ENCODE data around the gene JPT2.

Gene JPT2

DNA sequence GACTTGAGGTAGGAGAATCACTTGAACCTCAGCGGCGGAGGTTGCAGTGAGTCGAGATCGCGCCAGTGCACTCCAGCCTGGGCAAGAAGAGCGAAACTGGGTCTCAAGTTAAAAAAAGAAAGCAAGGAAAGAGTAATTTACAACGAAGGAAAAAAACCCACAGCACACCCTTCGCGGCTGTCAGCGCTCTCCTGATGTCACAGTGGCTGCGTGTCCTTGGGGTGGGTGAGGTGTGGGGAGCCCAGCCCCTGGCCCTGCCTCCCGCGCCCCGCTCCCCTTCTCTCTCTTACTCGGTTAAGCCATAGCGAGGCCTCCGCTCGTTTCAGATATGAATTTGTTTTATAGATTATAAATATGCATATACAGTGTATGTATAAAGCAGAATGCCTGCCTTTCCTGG is 740 bp upstream of the JPT2 start:
- no peak for DNase-seq

DNA sequence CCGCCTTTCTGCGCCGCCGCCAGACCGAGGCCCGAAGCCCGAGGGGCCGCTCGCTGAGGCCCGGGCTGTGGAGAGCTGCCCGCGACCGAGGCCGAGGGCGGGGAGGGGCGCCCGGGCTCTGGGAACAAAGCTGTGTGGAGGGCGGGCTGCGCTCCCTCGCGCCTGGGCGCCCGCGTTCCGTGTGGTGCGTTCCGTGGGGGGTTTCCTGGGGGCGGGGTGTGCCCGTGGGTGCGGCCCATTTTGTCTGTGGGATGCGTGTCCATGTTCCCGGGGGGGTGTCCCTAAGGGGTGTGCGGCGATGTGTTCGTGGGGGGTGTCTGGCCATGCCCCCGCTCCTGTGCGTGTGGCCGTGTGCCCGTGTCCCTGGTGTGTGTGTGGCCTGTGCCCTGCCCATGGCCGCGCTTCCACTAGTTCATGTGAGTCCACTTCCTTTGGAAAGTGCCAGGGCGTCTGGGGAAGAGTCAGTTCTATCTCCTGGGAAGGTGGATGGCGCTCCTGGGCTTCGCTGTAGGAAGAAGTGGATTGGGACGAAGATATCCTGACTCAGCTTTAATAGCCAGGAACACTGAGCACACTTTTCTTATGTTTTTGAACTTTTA is 520 bp downstream of the JPT2 start:
- DNase-seq, result no peak

DNA sequence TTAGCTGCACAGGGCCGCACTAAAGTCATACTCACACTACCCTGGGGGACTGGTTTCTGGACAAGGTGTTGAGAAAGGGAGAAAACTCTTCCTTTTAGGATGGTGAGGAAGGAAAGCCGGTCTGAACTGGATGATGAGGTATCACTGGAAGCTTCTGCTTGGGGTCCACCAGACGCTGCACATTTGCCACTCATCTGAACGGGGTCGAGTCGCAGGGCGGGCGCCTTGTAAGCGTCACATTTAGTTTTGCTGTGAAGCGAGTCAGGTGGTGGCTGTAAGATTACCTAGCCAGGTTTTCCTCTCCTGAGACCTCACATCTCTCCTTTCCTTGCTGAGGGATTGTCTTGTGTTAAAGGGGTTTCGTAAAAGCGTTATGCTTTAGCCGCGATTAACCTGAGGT is 2.3 kb downstream of the JPT2 start:
- DNase-seq, result no peak

DNA sequence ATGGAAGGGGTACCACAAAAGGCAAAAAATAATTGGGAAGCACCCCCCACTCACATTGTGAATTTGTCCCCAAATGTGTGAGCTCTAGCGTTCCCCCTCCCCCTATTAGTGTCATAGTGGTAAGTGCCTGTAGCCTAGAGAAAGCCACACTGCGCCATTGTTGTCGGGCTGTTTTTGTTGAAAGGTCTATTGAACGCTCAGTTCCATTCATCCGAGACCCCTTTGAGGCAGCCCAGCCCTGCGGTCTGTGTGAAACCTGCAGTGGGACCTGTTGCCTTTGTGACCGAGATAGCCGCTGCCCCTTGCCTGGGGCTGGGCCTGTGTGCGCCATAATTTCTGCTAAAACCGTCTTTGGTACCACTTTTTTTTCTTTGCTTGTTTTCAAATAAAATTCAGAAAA is 3.0 kb downstream of the JPT2 start:
- DNase-seq, result no peak

DNA sequence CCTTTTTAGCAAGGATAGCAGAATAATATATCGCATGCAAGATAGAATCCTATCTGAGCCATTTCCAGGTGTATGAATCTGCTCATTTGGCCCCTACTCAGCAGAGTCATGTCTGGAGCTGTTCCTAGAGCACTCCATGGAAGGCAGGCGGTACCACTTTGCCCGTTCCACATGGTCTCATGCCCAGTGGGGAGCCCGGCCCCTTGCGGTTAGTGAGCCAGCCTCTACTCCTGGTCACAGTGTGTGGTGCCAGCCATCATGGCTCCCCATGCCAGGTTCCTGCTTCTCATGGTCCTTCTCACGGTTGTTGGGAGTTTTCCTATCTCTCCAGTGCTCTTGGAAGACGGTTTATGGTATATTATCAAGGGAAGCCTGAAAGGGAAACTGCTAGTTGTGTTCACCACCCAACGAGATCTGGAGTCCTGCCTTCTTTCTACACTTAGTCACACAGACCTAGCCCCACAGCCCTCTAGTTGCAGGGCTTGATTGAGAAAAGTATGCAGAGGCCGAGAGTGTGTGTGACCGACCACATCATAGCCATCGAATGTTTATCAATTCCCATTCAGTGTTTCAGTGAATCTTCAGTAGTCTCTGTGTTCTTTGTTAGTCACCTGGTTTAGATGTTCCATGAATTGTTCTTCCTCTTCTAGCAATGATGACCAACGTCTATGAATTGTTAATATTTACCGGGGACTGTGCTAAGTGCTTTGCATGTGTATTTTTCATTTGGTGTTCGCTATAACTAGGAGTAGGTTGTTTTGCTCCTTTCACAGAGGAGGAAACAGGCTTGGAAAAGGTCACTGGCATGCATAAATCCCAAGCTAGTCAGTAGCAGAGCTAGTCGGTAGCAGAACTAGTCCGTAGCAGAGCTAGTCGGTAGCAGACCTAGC is 9.6 kb downstream of the JPT2 start:
- no peak for DNase-seq

DNA sequence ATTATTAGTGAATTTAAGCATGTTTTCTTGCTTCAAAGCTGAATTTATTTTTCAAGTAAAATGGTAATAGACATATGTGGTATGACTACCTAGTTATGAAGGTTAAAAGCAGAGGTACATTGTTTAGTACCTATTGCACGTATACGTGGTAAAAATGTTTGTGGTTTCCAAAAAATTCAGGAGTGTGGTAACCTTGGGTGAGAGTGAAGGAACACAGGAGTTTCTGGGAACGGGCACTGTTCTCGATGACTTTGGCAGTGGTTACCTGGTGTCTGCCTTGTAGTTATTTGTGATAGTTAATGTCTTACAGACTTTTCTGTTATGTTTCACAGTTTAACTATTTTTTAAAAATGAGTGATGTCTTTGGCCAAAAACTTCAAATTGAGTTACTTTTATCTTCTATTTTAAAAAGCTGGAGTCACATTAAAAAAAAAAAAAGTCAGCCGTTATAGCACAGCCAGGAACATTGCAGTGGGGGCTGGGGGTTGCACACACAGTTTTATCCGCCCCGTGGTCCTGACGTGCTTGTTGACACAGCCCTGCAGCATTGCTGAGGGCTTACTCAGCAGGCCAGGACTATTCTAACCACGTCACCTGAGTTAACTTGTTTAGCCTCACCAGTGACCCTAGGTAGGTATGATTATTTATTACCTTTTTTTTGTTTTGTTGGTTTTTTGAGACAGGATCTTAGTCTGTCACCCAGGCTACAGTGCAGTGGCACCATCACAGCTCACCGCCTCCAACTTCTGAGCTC is 10.9 kb downstream of the JPT2 start:
- no peak for DNase-seq

DNA sequence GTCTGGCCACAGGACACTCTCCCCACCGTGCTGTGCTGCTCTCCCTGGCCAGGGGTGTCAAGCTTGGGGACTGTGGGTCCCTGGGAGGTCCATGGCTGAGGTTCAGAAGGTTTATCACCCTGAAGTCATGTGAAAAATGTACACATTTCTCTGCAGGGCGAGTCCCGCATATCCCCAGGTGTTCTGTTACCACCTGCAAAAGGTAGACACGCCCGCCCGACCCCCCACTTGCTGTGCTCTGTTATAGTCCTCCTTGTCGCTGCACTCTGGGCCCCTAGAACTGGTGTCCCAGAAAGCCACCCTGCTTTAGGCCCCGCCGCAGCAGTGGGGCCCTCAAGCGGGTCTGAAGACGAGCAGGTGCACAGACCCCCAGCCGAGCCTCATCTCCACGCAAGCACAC is 11.8 kb downstream of the JPT2 start:
- no peak for DNase-seq

DNA sequence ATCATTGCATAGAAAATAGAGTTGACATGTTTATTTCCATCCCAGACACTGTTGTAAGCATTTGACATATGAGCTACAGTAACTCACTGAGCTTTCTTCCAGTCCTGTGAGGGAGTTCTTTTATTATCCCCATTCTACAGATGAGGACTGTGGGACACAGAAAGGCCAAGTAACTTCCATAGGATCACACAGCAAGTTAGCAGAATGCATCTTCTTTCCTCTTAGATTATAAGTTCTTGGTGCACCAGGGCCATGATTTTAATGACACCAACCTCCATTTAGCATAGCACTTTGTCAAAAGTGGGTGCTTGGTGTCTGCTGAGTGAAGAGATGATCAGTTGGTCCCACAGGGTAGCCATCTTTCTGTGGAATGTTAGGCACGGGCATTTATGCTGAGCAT is 12.7 kb downstream of the JPT2 start:
- no peak for DNase-seq

DNA sequence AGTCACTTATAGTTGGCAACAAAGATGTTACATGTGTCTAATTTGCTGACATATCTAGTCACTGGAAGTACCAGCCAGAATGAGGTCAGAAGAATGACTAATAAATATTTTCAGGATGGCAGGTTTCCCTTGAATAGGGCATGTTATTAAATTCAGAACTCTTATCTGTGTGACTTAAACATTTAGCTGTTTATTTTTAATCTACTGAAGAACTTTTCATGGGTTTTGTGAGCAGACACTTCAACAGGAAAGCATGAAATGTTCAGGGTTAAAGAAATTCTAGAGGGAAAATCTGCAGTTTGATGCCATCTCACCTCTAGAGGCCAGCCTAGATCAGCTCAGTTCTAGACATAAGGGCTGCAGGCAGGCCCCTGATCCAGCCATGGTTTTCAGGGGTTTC is 13.2 kb downstream of the JPT2 start:
- DNase-seq, result no peak

DNA sequence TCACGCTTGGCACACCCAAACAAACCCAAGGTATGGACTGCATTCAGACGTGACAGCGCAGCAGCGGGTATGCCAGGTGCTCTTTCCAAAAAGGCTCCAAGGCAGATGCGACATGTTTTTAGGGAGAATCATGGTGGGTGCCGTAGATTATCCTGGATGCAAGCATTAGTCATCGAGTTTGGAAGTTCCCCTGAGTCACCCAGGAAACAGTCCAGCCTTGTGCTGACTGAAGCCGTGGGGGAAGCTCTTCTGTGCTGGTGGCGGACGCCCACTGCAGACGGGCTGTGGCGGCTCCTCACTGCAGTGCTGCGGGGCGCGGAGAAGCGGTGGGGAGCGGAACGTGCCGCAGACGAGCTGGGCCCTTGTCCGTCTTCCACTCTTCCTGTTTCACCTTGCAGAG is 13.9 kb downstream of the JPT2 start:
- DNase-seq, result no peak

DNA sequence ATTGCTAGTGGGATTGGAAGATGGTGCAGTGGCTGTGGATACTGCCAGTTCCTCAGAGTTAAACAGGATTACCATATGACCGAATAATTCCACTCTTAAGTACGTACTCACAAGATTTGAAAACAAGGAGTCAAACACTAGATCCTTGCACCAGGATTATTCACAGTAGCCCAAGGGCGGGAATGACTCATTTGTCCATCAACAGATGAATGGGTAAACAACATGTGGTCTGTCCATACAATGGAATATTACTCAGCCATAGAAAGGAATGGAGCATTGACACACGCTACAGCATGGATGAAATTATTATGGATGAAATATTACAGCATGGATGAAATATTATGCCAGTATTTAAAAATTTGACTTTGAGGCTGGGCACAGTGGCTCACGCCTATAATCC is 18.8 kb downstream of the JPT2 start:
- no peak for DNase-seq

DNA sequence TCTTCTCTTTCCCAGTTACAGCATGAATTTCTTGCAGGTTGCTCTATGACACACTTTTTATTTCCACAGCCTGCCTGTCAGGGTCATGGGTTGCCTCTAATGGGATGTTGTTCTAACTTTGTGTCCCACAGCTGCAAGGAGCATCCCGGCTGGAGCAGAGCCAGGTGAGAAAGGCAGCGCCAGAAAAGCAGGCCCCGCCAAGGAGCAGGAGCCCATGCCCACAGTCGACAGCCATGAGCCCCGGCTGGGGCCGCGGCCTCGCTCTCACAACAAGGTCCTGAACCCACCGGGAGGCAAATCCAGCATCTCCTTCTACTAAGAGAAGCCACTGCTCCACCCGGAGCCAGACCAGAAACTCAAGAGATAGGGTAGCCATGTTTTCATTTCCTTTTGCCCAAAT is 20.6 kb downstream of the JPT2 start:
- DNase-seq, result no peak

DNA sequence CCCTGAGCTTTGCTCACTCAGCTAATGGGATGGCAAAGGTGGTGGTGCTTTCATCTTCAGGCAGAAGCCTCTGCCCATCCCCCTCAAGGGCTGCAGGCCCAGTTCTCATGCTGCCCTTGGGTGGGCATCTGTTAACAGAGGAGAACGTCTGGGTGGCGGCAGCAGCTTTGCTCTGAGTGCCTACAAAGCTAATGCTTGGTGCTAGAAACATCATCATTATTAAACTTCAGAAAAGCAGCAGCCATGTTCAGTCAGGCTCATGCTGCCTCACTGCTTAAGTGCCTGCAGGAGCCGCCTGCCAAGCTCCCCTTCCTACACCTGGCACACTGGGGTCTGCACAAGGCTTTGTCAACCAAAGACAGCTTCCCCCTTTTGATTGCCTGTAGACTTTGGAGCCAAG is 22.2 kb downstream of the JPT2 start:
- DNase-seq, result no peak

DNA sequence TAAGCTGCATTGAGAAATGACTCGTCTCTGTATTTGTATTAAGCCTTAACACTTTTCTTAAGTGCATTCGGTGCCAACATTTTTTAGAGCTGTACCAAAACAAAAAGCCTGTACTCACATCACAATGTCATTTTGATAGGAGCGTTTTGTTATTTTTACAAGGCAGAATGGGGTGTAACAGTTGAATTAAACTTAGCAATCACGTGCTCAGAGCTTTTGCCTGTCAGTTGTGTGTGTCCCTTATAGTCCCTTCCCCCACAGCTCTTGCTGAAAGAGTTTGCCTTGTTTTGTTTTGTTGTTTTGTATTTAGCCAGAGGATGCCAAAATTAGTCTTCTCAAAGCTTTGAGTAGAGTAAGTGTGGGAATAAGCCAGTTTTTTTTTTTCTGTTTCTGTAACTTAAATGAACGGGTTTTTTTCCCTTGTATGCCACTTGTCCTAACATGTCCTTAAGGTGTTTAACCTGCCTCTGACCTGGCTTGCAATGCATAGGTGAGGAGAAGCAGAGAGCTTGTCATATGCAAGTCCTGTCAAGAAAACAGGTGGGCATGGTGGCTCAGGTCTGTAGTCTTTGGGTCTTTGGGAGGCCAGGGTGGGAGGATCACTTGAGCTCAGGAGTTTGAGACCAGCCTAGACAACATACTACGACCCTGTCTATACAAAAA is 23.3 kb downstream of the JPT2 start:
- no peak for DNase-seq

DNA sequence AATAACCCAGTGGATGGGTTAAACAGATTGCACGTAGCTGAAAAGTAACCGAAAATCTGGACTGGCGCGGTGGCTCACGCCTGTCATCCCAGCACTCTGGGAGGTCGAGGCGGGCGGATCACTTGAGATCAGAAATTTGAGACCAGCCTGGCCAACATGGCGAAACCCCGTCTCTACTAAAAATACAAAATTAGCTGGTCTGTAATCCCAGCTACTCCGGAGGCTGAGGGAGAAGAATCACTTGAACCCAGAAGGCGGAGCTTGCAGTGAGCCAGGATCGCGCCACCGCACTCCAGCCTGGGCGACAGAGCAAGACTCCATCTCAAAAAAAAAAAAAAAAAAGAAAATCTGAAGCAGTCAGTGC is 27.2 kb downstream of the JPT2 start:
- DNase-seq, result peak; percentile 36

DNA sequence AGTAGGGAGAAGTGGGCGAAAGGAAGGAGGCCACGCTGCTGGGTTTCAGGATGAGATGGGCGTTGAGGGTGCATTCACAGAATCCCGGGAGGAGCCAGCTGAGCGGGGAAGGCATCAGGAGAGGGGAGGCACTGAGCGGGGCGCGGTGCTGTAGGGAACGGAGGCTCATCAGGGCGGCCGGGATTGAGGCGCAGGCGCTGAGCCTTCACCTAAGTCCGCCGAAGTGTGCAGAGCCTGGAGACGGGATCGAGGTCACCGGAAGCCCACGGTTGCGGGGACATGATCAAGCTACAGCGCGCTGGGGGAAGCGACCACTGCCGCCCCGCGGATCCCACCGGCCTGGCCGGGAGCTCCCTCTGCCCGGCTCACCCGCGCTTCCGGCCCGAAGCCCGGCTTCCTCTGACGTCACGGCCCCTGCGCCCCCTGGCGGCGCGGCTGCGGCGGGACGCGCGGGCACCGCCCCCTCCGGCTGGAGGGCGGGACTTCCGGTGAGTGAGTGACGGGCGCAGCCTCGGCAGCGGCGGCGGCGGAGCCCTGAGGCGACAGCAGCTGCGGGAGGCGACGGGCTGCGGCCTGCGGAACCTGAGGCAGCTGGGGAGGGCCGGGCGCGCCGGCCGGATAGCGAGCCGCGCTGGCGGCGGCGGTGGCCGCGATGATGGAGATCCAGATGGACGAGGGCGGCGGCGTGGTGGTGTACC is 27.8 kb downstream of the JPT2 start, which contains the start of gene MAPK8IP3:
MAPK8IP3 (plus strand) TSS at position 508 of the 698 bp plus-strand sequence; CDS start at position 653, 145 bp downstream.
- peak; percentile 95 for DNase-seq

DNA sequence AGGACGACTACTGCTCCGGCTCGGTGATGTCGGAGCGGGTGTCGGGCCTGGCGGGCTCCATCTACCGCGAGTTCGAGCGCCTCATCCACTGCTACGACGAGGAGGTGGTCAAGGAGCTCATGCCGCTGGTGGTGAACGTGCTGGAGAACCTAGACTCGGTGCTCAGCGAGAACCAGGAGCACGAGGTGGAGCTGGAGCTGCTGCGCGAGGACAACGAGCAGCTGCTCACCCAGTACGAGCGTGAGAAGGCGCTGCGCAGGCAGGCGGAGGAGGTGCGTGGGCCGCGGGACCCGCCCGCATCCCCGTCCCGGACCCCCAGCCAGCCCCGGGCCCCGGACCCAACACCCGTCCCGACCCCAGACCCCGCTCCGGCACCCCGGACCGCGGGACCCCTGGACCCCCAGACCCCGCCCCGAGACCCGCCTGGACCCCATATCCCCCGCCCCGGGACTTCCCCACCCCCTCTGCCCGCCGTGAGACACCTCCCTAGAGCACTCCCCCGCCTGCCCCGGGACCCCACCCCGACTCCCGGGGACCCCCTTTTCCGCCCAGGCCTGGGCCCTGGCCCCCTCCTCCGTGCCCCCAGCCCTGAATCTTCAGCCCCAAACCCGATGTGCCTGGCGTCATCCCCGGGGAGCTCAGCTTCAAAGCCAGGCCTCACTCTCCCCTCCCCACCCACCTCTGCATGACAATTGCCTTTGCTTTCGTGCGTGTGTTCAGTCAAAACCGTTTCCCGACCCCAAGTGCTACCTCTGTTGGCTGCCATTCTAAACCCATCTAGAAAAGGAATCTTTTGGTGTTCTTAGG is 28.5 kb downstream of the JPT2 start:
- DNase-seq, result no peak

DNA sequence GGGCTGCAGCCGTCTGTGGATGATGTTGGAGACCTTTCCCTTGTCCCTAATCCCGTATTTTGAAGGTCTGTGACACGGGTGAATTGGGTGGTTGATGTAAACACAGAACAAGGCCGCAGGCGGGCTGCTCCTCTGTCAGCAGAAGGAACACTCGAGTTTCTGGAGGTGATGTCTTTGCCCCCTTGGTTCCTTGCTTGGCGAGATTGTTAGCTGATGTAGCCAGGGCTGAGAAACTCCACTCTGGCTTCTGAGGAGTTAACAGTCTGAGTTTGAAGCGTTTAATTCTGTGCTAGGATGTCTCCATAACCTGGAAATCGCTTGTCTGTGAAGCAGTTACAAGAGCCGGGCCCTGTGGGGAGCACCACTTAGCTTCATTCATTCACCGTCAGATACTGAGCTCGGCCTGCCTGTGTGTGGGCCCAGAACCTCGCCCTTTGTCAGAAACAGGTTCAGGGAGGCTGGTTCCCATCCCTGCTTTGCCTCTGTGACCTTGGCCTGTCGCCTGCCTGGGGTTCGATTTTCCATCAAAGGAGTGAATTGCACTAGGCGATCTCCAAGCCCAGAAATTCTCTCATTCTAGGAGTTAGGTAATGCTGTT is 29.2 kb downstream of the JPT2 start:
- no peak for DNase-seq

DNA sequence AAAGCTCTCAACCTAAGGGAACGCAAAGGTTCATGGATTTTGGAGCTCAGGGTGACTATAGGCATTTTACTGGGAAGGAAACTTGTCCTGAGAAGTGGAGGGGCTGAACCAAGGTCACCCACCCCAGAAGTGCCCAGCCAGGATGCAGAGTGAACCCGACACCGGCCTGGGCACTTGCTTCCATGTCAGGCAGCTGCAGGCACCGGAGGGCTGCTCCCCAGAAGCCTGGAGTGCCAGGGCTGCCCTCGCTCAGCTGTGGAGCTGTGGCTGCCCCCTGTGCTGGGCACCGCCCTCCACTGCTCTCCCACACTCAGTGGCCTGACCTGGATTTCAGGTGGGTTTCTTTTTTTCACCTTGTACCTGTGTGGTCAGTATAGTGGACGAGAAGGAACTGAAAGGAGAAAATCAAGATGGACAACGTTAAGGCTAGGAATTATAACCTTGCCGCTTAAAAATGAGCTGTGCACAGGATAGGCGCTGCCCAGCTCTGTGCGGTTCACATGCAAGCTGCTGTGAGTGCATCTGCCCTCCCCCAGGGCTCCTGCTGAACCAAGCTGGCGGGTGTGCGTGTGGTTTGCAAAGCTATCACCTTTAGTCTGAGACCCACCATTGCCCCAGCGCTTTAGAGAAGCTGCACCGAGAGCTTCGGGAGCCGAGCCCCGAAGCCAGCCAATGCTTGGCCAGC is 30.1 kb downstream of the JPT2 start:
- no peak for DNase-seq

DNA sequence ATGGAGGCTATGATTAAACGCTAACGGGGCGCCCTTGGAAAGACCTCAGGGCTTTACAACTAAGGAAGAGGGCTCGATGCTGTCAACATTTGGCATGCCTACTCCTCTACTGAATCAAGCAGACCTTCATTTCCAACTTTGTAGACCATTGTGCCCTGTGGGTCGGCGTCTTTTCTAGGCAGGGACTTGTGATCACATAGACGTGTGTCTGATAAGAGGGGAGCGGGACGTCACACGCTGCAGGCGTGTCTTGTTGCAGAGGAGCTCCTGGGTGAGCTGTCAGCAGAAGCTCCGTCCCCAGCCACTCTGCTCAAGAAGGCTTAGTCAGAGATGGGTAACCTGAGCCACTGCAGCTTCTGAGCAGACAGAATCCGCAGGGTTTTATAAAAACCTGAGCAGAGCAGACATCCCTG is 30.7 kb downstream of the JPT2 start:
- no peak for DNase-seq

DNA sequence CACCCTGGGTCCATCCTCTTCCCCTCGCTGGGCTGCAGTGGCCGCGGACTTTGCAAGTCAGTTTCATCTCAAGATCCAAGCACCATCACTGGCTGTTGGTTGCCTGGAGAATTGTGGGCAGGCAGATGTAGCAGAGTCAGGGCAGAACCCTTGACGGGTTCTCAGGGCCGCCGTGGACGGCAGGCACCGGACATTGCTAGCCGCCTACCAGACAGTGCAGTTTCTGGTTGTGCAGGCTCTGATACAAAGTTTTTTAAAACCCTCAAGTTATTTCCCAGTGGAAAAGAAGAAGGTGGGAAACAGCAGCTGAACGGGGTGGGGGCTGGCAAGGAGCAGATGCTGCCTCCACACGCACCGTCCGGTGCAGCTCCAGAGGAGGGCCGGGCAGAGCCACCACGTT is 31.3 kb downstream of the JPT2 start:
- DNase-seq, result no peak
